WTC11 (cell line): ENCODE results near the gene MBD2. TPM values are rescaled to one million over a fixed set of nuclear protein-coding genes. Genes with fewer than 3 reads are reported as not detected.

Experiments used
- ATAC-seq: fragments of 200-7000 bp; cut with Tn5 transposase; 2 replicates; pipeline ENCODE4 v1.10.0; 2021; ENCODE audit warnings: mild to moderate bottlenecking, moderate library complexity
- CTCF ChIA-PET: fragments of 300-600 bp; sonication (Branson Sonifier 250); formaldehyde crosslinking; loops from one replicate; lab custom pipeline; 2021; ENCODE audit warnings: antibody characterized with exemption; lab: Charles Lee
- POLR2A ChIA-PET: fragments of 350-600 bp; sonication (Branson Sonifier 250); formaldehyde crosslinking; loops from one replicate; lab custom pipeline; 2021; ENCODE audit warnings: antibody characterized with exemption; lab: Charles Lee
- DNase-seq: peaks from one replicate; pipeline ENCODE4 v3.0.0; 2021; ENCODE audit warnings: low spot score
- H3K27ac Mint-ChIP-seq: 2 replicates; pipeline ENCODE4 v1.8.0; 2021; ENCODE audit warnings: mixed read lengths
- H3K27me3 Mint-ChIP-seq: 2 replicates; pipeline ENCODE4 v1.8.0; 2021; ENCODE audit warnings: low read depth, mild to moderate bottlenecking, moderate library complexity, mixed read lengths
- H3K36me3 Mint-ChIP-seq: 2 replicates; pipeline ENCODE4 v1.8.0; 2021; ENCODE audit warnings: mixed read lengths
- H3K4me1 Mint-ChIP-seq: 2 replicates; pipeline ENCODE4 v1.8.0; 2022; ENCODE audit warnings: mixed read lengths
- H3K4me3 Mint-ChIP-seq: 2 replicates; pipeline ENCODE4 v1.8.0; 2021; ENCODE audit warnings: mild to moderate bottlenecking, moderate library complexity, mixed read lengths
- H3K9me3 Mint-ChIP-seq: 2 replicates; pipeline ENCODE4 v1.8.0; 2021; ENCODE audit warnings: mixed read lengths
- ATF1 ChIP-seq: sonication (generic); formaldehyde crosslinking; IDR thresholded peaks from 2 replicates; pipeline ENCODE4 v1.8.1; 2023; ENCODE audit warnings: mild to moderate bottlenecking, moderate library complexity, missing genetic modification reagents
- CBFB ChIP-seq: sonication (generic); formaldehyde crosslinking; IDR thresholded peaks from 2 replicates; pipeline ENCODE4 v1.8.1; 2022; ENCODE audit warnings: mild to moderate bottlenecking, low read depth, missing genetic modification reagents
- FOXK1 ChIP-seq: sonication (generic); formaldehyde crosslinking; IDR thresholded peaks from 2 replicates; pipeline ENCODE4 v1.8.0; 2022; ENCODE audit warnings: mild to moderate bottlenecking, moderate library complexity, missing genetic modification reagents
- GTF2I ChIP-seq: fragments of 250-450 bp; sonication (Bioruptor Pico); conservative IDR thresholded peaks from 2 replicates; pipeline ENCODE4 v1.4.0; 2021; ENCODE audit warnings: mild to moderate bottlenecking
- JAZF1 ChIP-seq: fragments of 250-450 bp; sonication (Bioruptor Pico); IDR thresholded peaks from 2 replicates; pipeline ENCODE4 v1.9.0; 2021; ENCODE audit warnings: moderate library complexity, mild to moderate bottlenecking, inconsistent platforms
- KAT7 ChIP-seq: sonication (generic); formaldehyde crosslinking; IDR thresholded peaks from 2 replicates; pipeline ENCODE4 v1.8.1; 2023; ENCODE audit warnings: missing genetic modification reagents, mild to moderate bottlenecking, borderline replicate concordance
- NFYB ChIP-seq: sonication (generic); formaldehyde crosslinking; conservative IDR thresholded peaks from 2 replicates; pipeline ENCODE4 v1.8.0; 2022; ENCODE audit warnings: low read depth, missing genetic modification reagents
- TEAD1 ChIP-seq: sonication (generic); formaldehyde crosslinking; IDR thresholded peaks from 2 replicates; pipeline ENCODE4 v1.8.0; 2022; ENCODE audit warnings: mild to moderate bottlenecking, missing genetic modification reagents
- total RNA-seq: library from RNA; stranded (reverse); gene quantifications from 3 replicates; pipeline ENCODE4 v1.2.3, GENCODE V29; 2021
- TF ChIP-seq, protein P1 (sequence below): sonication (generic); formaldehyde crosslinking; IDR thresholded peaks from 2 replicates; pipeline ENCODE4 v1.8.0; 2022; ENCODE audit warnings: mild to moderate bottlenecking, missing genetic modification reagents
- TF ChIP-seq, protein P2 (sequence below): sonication (generic); formaldehyde crosslinking; IDR thresholded peaks from 2 replicates; pipeline ENCODE4 v1.8.0; 2023; ENCODE audit warnings: mild to moderate bottlenecking, missing genetic modification reagents
- TF ChIP-seq, protein P3 (sequence below): sonication (generic); formaldehyde crosslinking; IDR thresholded peaks from 2 replicates; pipeline ENCODE4 v1.8.0; 2022; ENCODE audit warnings: mild to moderate bottlenecking, missing genetic modification reagents
- TF ChIP-seq, protein P4 (sequence below): fragments of 250-450 bp; sonication (Bioruptor Pico); IDR thresholded peaks from 2 replicates; pipeline ENCODE4 v1.9.0; 2021; ENCODE audit warnings: moderate library complexity, mild to moderate bottlenecking, inconsistent platforms, borderline replicate concordance
- TF ChIP-seq, protein P5 (sequence below): sonication (generic); formaldehyde crosslinking; IDR thresholded peaks from 2 replicates; pipeline ENCODE4 v1.8.0; 2023; ENCODE audit warnings: missing genetic modification reagents, mild to moderate bottlenecking, borderline replicate concordance
- TF ChIP-seq, protein P6 (sequence below): sonication (generic); formaldehyde crosslinking; IDR thresholded peaks from 2 replicates; pipeline ENCODE4 v1.8.1; 2023; ENCODE audit warnings: mild to moderate bottlenecking, missing genetic modification reagents, moderate library complexity
- TF ChIP-seq, protein P7 (sequence below): sonication (generic); formaldehyde crosslinking; IDR thresholded peaks from 2 replicates; pipeline ENCODE4 v1.8.0; 2022; ENCODE audit warnings: missing genetic modification reagents
- TF ChIP-seq, protein P8 (sequence below): sonication (generic); formaldehyde crosslinking; IDR thresholded peaks from 2 replicates; pipeline ENCODE4 v1.8.1; 2023; ENCODE audit warnings: mild to moderate bottlenecking, missing genetic modification reagents, borderline replicate concordance
- TF ChIP-seq, protein P9 (sequence below): fragments of 250-450 bp; sonication (Bioruptor Pico); IDR thresholded peaks from 2 replicates; pipeline ENCODE4 v2.1.2; 2022; ENCODE audit warnings: mild to moderate bottlenecking, moderate library complexity

MBD2 gene
- total RNA-seq, 1 experiment from 2014 or later = 42.7 TPM

DNA sequence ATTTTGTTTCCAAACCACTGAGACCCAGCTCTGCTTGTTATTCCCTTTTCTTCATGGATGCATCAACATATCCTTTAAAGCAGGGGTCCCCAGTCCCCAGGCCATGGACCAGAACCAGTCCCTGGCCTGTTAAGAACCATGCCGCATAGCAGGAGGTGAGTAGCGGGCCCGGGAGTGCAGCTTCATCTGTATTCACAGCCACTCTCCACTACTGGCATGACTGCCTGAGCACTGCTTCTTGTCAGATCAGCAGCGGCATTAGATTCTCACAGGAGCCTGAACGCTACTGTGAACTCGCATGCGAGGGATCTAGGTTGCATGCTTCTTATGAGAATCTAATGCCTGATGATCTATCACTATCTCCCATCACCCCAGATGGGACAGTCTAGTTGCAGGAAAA is 43.2 kb upstream of the MBD2 start (continued):
- TF ChIP-seq, protein P1, sequence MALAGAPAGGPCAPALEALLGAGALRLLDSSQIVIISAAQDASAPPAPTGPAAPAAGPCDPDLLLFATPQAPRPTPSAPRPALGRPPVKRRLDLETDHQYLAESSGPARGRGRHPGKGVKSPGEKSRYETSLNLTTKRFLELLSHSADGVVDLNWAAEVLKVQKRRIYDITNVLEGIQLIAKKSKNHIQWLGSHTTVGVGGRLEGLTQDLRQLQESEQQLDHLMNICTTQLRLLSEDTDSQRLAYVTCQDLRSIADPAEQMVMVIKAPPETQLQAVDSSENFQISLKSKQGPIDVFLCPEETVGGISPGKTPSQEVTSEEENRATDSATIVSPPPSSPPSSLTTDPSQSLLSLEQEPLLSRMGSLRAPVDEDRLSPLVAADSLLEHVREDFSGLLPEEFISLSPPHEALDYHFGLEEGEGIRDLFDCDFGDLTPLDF (CRISPR knock-in tag) = no peak
- TF ChIP-seq, protein P2, sequence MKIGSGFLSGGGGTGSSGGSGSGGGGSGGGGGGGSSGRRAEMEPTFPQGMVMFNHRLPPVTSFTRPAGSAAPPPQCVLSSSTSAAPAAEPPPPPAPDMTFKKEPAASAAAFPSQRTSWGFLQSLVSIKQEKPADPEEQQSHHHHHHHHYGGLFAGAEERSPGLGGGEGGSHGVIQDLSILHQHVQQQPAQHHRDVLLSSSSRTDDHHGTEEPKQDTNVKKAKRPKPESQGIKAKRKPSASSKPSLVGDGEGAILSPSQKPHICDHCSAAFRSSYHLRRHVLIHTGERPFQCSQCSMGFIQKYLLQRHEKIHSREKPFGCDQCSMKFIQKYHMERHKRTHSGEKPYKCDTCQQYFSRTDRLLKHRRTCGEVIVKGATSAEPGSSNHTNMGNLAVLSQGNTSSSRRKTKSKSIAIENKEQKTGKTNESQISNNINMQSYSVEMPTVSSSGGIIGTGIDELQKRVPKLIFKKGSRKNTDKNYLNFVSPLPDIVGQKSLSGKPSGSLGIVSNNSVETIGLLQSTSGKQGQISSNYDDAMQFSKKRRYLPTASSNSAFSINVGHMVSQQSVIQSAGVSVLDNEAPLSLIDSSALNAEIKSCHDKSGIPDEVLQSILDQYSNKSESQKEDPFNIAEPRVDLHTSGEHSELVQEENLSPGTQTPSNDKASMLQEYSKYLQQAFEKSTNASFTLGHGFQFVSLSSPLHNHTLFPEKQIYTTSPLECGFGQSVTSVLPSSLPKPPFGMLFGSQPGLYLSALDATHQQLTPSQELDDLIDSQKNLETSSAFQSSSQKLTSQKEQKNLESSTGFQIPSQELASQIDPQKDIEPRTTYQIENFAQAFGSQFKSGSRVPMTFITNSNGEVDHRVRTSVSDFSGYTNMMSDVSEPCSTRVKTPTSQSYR (CRISPR knock-in tag) = no peak
- TF ChIP-seq NFYB (no peak), ATF1 (CRISPR knock-in tag) (no peak), KAT7 (no peak), GTF2I (no peak)
- TF ChIP-seq, protein P3, sequence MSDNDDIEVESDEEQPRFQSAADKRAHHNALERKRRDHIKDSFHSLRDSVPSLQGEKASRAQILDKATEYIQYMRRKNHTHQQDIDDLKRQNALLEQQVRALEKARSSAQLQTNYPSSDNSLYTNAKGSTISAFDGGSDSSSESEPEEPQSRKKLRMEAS (CRISPR knock-in tag) = no peak
- TF ChIP-seq, protein P4, sequence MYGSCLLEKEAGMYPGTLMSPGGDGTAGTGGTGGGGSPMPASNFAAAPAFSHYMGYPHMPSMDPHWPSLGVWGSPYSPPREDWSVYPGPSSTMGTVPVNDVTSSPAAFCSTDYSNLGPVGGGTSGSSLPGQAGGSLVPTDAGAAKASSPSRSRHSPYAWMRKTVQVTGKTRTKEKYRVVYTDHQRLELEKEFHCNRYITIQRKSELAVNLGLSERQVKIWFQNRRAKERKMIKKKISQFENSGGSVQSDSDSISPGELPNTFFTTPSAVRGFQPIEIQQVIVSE (CRISPR knock-in tag) = no peak
- TF ChIP-seq, protein P5, sequence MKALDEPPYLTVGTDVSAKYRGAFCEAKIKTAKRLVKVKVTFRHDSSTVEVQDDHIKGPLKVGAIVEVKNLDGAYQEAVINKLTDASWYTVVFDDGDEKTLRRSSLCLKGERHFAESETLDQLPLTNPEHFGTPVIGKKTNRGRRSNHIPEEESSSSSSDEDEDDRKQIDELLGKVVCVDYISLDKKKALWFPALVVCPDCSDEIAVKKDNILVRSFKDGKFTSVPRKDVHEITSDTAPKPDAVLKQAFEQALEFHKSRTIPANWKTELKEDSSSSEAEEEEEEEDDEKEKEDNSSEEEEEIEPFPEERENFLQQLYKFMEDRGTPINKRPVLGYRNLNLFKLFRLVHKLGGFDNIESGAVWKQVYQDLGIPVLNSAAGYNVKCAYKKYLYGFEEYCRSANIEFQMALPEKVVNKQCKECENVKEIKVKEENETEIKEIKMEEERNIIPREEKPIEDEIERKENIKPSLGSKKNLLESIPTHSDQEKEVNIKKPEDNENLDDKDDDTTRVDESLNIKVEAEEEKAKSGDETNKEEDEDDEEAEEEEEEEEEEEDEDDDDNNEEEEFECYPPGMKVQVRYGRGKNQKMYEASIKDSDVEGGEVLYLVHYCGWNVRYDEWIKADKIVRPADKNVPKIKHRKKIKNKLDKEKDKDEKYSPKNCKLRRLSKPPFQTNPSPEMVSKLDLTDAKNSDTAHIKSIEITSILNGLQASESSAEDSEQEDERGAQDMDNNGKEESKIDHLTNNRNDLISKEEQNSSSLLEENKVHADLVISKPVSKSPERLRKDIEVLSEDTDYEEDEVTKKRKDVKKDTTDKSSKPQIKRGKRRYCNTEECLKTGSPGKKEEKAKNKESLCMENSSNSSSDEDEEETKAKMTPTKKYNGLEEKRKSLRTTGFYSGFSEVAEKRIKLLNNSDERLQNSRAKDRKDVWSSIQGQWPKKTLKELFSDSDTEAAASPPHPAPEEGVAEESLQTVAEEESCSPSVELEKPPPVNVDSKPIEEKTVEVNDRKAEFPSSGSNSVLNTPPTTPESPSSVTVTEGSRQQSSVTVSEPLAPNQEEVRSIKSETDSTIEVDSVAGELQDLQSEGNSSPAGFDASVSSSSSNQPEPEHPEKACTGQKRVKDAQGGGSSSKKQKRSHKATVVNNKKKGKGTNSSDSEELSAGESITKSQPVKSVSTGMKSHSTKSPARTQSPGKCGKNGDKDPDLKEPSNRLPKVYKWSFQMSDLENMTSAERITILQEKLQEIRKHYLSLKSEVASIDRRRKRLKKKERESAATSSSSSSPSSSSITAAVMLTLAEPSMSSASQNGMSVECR (CRISPR knock-in tag) = no peak

DNA sequence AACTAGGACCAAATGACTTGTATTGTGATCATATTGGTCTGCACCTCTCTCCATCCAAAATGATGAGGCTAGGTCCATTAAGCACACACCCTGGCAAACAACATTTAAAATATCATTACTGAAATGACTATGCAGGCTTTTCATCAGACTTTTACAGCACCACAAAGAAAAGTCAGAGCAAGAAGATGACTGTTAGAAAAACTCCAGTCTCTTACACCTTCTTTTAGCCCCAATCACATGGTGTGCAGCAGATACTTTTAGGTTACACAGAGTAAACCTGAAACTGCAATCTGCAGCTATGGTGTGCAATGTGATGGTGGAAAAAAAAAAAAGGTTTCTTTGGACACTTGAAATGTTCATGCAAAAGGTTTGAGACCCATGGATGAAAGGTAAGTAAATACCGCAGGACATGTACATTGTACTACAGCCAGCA is 39.5 kb upstream of the MBD2 start:
- no peak for DNase-seq
- Mint-ChIP-seq H3K4me1 (peaks cover 9% of the 10 kb centered on the region), H3K4me3 (no peak overlapping the region), H3K36me3 (no peaks in the 10 kb centered on the region), H3K27ac (no peak overlapping the region; the same call in 1 of the 2 replicates), H3K9me3 (no peaks in the 10 kb centered on the region), H3K27me3 (no peaks in the 10 kb centered on the region)
- ChIA-PET CTCF (no interaction called here), POLR2A (no interaction called here)
- ATAC-seq = no peak
- TF ChIP-seq TEAD1 (no peak), JAZF1 (CRISPR knock-in tag) (no peak), CBFB (CRISPR knock-in tag) (no peak), FOXK1 (CRISPR knock-in tag) (no peak)
- TF ChIP-seq, protein P6, sequence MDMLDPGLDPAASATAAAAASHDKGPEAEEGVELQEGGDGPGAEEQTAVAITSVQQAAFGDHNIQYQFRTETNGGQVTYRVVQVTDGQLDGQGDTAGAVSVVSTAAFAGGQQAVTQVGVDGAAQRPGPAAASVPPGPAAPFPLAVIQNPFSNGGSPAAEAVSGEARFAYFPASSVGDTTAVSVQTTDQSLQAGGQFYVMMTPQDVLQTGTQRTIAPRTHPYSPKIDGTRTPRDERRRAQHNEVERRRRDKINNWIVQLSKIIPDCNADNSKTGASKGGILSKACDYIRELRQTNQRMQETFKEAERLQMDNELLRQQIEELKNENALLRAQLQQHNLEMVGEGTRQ = no peak
- TF ChIP-seq, protein P7, sequence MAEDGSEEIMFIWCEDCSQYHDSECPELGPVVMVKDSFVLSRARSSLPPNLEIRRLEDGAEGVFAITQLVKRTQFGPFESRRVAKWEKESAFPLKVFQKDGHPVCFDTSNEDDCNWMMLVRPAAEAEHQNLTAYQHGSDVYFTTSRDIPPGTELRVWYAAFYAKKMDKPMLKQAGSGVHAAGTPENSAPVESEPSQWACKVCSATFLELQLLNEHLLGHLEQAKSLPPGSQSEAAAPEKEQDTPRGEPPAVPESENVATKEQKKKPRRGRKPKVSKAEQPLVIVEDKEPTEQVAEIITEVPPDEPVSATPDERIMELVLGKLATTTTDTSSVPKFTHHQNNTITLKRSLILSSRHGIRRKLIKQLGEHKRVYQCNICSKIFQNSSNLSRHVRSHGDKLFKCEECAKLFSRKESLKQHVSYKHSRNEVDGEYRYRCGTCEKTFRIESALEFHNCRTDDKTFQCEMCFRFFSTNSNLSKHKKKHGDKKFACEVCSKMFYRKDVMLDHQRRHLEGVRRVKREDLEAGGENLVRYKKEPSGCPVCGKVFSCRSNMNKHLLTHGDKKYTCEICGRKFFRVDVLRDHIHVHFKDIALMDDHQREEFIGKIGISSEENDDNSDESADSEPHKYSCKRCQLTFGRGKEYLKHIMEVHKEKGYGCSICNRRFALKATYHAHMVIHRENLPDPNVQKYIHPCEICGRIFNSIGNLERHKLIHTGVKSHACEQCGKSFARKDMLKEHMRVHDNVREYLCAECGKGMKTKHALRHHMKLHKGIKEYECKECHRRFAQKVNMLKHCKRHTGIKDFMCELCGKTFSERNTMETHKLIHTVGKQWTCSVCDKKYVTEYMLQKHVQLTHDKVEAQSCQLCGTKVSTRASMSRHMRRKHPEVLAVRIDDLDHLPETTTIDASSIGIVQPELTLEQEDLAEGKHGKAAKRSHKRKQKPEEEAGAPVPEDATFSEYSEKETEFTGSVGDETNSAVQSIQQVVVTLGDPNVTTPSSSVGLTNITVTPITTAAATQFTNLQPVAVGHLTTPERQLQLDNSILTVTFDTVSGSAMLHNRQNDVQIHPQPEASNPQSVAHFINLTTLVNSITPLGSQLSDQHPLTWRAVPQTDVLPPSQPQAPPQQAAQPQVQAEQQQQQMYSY (CRISPR knock-in tag) = no peak
- TF ChIP-seq, protein P8, sequence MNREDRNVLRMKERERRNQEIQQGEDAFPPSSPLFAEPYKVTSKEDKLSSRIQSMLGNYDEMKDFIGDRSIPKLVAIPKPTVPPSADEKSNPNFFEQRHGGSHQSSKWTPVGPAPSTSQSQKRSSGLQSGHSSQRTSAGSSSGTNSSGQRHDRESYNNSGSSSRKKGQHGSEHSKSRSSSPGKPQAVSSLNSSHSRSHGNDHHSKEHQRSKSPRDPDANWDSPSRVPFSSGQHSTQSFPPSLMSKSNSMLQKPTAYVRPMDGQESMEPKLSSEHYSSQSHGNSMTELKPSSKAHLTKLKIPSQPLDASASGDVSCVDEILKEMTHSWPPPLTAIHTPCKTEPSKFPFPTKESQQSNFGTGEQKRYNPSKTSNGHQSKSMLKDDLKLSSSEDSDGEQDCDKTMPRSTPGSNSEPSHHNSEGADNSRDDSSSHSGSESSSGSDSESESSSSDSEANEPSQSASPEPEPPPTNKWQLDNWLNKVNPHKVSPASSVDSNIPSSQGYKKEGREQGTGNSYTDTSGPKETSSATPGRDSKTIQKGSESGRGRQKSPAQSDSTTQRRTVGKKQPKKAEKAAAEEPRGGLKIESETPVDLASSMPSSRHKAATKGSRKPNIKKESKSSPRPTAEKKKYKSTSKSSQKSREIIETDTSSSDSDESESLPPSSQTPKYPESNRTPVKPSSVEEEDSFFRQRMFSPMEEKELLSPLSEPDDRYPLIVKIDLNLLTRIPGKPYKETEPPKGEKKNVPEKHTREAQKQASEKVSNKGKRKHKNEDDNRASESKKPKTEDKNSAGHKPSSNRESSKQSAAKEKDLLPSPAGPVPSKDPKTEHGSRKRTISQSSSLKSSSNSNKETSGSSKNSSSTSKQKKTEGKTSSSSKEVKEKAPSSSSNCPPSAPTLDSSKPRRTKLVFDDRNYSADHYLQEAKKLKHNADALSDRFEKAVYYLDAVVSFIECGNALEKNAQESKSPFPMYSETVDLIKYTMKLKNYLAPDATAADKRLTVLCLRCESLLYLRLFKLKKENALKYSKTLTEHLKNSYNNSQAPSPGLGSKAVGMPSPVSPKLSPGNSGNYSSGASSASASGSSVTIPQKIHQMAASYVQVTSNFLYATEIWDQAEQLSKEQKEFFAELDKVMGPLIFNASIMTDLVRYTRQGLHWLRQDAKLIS = no peak
- TF ChIP-seq, protein P9, sequence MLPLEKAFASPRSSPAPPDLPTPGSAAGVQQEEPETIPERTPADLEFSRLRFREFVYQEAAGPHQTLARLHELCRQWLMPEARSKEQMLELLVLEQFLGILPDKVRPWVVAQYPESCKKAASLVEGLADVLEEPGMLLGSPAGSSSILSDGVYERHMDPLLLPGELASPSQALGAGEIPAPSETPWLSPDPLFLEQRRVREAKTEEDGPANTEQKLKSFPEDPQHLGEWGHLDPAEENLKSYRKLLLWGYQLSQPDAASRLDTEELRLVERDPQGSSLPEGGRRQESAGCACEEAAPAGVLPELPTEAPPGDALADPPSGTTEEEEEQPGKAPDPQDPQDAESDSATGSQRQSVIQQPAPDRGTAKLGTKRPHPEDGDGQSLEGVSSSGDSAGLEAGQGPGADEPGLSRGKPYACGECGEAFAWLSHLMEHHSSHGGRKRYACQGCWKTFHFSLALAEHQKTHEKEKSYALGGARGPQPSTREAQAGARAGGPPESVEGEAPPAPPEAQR = no peak
